Erythroblast (primary cell): Measurements from ENCODE around the gene SULT1C4.

Experiments
- GATA1 ChIP-seq: IDR thresholded peaks from 2 replicates; pipeline ENCODE4 v1.6.1; 2011; ENCODE audit warnings: low read depth, mild to moderate bottlenecking, control low read depth, low read length, moderate library complexity
- POLR2A ChIP-seq: IDR thresholded peaks from 2 replicates; pipeline ENCODE4 v1.6.1; 2011; ENCODE audit warnings: mild to moderate bottlenecking, low read length

DNA sequence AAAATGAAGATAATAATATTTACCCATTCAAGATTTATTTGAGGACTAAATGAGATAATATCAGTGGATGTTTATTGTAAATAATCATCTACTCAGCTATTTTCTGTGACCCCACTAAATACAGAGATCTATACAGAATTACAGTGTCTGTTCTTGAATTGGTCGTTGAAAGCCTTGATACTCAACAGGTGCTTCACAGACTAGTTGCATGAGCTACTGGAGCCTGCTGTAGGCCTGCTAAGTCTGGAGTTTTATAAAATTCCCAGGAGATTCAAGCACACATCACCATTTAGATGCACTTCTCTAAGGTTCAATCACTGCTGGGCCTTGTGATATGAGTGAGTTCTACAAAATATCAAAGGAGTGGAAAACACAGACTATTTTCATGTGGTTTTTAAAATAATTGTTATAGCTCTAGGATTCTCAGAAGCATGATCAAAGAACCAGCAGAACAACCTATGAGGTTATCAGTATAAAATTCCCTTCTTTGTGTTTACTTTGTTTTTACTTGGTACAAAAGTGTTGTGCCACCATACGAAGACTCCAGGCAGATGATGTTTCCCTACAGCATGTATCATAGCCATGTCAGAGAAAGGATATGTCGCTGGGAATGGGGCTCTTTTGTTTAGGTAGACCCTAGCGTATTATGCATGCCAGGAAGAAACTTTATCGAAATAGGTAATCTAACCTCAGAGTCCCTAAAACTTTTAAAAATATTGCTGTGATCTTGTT lies 7.1 kb downstream of the SULT1C4 start:
- no peak for TF ChIP-seq POLR2A
- no peak for TF ChIP-seq GATA1
